GM19328 (cell line): ENCODE data around the gene XRCC4.

Experiments
- ATAC-seq: cut with Tn5 transposase; IDR thresholded peaks from one replicate; pipeline ENCODE4 v1.9.1; 2021; ENCODE audit warnings: mild to moderate bottlenecking, moderate library complexity; ENCODE audit not compliant: unreplicated experiment

Gene XRCC4

GRCh38 chr5:83172011-83172410 lies 94.7 kb downstream of the XRCC4 start:
- ATAC-seq = no peak

DNA sequence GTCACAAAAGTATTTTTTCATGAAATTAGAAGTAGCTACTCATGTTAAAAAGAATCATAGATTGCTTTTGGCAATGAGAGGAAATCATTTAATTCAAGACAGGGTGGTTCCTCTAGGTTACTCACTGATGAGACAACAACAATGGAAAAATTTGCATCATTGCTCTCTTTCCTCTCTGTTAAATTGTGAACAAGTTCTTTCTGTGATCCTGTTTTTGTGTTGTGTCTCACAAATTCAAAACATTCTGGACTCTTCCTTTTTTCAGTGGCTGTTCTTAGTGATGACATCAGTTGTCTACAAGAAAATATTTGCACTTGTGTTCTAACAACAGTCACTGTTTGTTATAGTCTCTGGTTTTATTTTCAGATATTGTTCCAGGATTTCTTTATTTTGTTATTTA lies 95.3 kb downstream of the XRCC4 start:
- ATAC-seq = no peak

DNA sequence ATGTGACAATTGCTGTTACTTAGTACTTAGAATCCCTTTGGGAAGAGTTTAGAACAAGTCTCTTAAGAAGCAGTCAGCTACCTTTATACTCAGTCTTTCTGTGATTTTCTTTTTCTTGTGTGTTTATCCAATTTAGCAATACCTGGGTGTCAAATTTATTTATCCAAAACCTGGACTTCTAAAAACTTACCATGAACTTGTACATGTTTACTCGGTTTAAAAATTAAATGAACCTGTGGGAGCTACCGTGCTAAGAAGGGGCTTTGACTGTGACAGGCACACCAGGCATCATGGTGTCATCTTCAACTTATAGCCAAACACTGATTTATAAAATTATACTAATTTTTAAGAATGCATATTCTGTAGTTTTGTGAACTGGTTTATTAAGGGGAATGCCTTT lies 96.5 kb downstream of the XRCC4 start:
- ATAC-seq = no peak

DNA sequence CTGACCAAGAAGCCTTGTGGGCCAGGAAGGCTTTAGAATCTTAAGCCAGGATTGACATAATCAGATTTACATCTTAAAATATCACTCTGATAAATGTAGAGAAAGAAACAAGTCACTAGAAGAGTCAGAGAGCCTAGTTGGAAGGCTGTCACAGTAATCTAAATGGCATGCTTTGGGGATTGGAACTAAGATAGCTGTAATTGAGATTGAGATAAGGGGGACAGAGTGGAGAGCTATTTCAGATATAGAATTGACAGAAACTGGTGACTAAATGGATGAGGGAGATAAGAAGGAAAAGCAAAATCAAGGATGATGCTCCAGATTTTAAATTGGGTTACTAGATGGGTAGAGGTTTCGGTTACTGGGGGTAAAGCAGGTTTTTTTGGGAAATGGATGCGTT lies 100.5 kb downstream of the XRCC4 start:
- no peak for ATAC-seq

DNA sequence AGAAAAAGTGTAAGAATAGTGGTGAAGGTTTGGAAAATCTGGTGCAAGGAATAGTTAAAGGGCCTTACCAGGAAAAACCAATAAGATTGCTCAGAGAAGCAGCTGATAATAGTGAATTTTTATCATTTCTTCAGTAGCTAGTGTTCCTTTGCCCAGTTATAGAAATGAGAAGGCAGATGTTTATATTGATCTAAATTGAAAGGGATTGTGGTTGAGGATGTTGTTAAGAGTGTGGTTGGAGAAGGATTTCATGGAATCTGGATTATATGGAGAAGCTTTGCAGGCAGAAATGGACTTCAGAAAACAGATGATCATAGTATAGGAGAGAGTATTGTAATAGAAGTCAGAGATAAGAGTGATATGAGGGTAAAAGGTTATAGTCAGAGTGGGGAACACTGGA lies 102.6 kb downstream of the XRCC4 start:
- no peak for ATAC-seq

DNA sequence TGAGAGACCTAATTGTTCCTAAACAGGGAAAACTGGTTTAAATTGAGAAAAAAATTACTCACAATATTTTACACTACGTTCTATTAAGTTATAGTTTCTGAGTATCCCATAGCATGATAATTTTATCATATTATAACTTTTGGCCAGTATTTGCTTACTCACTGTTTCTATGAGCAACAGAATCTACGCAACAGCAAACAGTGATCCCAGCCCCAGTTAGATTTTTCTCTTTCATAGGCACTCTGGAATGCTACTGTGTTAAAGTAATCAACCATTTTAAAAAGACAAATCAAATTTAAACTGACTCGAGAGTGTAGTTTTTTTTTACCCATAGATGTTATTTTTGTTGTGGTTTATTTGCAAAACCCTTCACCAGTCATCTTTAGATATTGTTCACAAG lies 107.2 kb downstream of the XRCC4 start:
- ATAC-seq = no peak

GRCh38 chr5:83192947-83193346 lies 115.6 kb downstream of the XRCC4 start:
- ATAC-seq = no peak

DNA sequence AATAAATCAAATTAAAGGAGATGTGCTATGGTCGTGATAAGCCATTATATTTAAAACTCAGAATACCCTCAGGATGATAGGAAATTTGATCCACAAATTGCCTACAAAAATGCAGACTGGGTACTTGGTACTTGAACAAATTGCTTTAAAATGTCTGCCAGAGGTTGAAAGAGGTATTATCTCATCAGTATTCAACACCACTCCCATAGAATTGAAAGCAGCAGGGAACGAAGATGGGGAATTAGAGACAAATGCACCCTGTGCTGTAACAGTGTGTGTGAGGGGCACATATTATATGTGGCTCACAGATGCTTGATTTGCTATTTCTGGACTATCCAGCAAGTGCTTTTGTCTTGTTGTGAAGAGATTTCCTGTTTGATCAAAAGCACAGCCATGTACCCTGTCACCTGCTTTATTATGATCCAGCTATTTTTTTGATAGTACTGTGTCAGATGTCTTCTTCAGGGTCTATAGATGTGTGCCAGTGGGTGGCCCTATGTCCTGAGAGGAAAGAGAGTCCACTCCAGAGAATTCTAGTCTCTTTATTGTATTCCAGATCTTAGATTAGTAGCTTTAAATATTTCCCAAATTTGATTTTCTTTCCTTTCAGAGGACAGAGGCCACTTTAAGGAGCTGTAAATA lies 120.1 kb downstream of the XRCC4 start:
- no peak for ATAC-seq

DNA sequence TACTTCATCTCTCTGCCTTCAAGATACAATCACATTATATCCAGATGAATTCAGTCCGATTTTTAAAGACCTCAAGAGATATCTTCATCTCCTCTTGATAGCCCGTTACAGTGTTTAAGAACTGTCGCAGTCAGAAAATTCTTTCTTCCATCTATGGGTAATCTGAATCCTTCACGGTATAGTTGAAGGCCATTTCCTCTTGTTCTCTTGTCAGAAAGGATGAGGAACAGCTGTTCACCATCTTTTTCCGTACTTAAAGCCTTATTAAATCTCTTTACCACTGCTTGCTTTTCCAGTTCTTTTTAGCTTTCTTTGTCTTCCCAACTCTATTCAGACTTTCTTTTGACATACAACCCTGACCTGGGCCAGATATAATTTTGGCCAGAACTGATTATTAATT lies 121.8 kb downstream of the XRCC4 start:
- no peak for ATAC-seq

DNA sequence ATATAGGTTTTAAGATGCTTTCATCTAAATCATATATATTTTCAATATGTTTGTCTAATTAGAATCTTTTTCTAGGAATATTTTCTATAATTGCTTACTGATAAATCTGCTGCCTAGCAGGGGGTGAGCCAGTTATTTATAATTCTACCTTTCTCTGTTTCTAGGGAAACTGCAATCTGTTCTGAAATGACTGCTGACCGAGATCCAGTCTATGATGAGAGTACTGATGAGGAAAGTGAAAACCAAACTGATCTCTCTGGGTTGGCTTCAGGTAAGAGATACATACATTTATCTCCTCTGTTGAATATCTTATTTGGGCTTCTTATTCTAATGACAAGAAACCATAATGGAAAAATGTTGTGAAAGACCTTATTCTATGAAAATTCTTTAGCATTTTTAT lies 127.3 kb downstream of the XRCC4 start:
- ATAC-seq = no peak

DNA sequence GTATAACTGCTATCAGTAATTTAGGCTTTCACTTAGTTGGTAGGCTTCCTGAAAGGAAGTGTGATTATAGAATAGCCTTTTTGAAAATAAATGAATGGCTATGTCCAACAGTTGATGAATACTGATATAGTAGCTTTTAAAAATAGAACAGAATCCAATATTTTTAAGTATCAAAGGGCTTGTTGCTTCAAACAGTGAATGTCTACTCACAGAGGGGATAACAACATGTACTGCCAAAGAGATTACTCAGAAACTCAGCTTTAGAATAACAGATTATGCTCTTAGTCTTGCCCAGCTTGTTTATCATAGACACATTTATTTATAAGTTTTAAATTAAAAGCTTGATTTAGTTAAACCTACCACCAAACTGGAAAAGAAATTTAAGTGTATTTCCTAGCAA lies 132.6 kb downstream of the XRCC4 start:
- ATAC-seq = no peak

DNA sequence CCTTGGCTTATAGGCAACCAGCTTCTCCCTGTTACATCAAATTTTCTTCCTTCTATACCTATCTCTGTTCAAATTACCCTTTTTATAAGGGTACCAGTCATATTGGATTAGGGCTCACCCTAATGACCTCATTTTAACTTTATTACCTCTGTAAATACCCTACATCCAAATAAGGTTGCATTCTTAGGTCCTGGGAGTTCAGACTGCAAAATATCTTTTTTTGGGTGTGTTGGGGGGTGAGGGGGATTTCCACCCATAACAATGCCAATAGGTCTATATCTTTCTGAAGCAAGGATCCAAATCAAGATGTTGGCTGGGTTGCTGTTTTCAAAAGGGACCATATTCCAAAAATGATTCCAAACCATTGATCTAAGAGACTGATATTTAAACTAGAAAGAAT lies 141.7 kb downstream of the XRCC4 start:
- no peak for ATAC-seq

DNA sequence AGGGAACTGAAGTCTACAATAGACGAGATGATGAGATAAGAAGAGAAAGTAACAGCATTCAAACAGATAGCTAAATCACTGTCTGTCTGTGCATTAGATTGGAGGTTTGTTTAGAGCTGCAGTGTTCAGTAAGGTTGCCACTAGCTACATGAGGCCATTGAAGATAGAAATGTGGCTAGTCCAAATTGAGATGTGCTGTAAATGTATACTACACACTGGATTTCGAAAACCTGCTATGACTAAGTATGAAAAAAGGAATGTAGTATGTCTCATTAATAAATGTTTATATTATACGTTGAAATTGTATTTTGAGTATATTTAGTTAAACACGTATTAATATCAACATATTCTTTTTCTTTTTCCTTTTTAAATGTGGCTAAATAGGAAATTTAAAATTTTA lies 142.1 kb downstream of the XRCC4 start:
- ATAC-seq = no peak

DNA sequence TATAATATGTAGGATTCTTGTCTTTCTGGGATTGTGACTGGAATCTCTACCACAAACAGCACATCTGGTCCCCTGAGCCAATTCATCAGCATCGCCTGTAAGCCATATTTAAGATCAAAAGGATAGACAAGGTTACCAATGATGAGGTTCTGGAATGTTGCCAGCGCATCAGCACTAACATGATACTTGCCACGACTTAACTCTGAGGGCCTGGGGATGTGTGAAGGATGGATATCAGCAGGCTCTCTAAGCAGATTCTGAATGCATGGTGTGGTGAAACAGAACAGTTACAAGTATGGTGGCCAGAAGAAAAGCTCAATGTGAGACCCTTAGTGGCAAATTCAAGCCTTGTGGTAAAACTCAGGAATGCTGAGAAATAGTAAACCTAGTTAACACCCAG lies 143.0 kb downstream of the XRCC4 start:
- no peak for ATAC-seq

- no peak for ATAC-seq
Measured at GRCh38 chr5:83222906-83223305, 145.6 kb downstream of the XRCC4 start.

DNA sequence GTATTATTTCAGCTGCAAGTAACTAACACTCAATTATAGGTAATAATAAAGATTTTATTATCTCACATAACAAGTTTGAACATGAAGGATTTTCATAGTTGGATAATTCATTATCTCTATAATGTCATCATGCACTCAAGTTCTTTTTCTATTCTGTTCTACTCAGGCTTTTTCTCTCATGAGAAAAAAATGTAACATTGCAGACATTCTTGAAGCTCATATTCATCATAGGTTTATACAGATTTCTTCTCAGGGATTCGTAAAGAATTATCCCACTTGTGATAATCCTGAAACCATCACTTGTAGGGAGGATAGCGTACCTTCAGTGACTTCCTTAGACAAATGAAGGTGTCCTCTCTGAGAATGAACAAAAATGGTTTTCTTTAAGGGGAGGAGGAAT lies 150.3 kb downstream of the XRCC4 start:
- ATAC-seq = no peak

DNA sequence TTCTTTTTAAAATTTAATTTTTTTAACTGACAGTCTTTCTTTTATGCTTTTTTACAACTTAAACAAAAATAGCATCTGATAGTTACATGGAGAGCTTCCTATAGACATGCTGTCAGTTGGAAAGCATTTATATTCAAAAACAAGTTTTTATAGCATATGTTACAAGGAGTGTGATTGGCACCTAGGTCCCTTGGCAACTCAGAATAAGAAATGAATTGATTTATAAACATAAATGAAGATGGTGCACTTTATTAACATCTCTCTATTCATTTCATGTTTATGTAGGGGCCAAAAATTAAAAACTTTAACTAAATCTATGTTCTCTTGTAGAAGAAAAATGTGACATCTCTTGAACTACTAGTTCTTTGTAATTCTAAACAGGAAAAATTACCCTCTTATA lies 153.2 kb downstream of the XRCC4 start:
- ATAC-seq = no peak

GRCh38 chr5:83244516-83244915 lies 167.2 kb downstream of the XRCC4 start:
- ATAC-seq = no peak

DNA sequence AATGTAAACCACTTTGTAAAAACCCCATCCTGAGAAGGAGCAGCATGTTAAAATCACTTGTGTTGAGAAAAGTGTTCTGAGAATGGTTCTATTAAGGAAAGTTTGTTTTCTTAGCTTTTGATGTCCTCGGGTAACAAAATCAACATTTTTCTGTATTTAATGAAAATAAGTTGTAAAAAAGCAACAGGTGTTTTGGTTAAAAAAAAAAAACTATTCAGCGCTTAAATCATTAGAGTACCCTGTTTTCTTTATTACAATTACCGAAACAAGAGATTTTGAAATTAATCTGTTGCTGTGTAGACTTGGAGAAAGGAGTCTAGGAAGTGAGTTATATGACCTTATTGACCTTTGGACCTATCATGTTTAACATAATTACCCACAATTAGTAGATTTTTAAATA lies 167.7 kb downstream of the XRCC4 start:
- ATAC-seq = no peak

- ATAC-seq = no peak
Measured at GRCh38 chr5:83246071-83246470, 168.7 kb downstream of the XRCC4 start.

DNA sequence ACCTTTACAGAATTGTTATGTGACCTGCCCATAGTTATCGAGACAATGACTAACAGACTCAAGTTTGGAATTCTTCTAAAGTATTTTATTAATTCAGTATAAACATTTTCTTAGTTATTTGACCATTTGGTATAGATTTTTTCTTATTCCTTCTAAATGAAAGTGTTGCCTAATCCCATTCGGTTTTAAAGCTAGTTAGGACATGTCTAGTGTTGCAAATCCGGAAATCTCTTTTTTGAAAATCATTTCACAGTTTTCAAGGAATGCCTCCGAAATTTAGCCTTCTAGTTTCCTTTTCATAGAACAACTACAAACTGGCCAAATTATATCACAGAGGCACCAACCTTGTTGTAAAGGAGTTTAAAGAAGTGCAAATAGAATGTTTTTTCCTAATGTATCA lies 171.8 kb downstream of the XRCC4 start:
- no peak for ATAC-seq

GRCh38 chr5:83251849-83252248 lies 174.5 kb downstream of the XRCC4 start:
- ATAC-seq = no peak

- no peak for ATAC-seq
Measured at GRCh38 chr5:83253720-83254119, 176.4 kb downstream of the XRCC4 start.

DNA sequence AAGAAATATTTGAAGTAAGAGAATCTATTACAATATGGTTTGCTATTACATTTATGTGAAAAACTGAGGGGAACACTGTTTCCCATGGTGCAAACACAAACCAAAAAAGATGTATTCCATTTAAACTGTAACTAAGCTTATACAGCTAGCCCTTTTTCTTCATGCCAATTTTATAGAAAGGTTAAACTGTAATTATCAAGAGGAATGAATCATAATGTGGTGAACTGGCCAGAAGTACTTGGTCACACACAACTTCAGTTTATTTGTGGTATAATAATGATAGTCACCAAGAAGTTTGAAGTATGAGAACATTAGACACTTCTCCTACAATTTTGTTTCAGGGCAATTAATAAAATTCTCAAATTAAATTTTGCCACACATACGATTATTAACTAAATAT lies 177.9 kb downstream of the XRCC4 start:
- ATAC-seq = no peak
